Astrocyte (in vitro differentiated cells and primary cell): ENCODE measurements around the gene FLT1. TPM values are rescaled to one million over a fixed set of nuclear protein-coding genes. Genes with fewer than 3 reads are reported as not detected.

Source experiments
- DNase-seq: peaks from one replicate; pipeline ENCODE4 v3.0.0-alpha.2; 2010; ENCODE audit warnings: low read depth
- FAIRE-seq: peaks from 2 replicates; lab custom pipeline; 2011; peaks lifted over from hg19 to GRCh38; lab: Jason Lieb, UNC
- H2AFZ ChIP-seq: 2 replicates; pipeline ENCODE4 v1.6.0; 2012; ENCODE audit warnings: low read depth, low read length, inconsistent platforms
- H3K27ac ChIP-seq: 2 replicates; pipeline ENCODE4 v1.5.1; 2011; ENCODE audit warnings: low read depth, low read length, inconsistent platforms
- H3K27me3 ChIP-seq: 2 replicates; pipeline ENCODE4 v1.6.0; 2011; ENCODE audit warnings: low read length, inconsistent platforms; ENCODE audit not compliant: insufficient read depth
- H3K36me3 ChIP-seq: 2 replicates; pipeline ENCODE4 v1.5.1; 2011; ENCODE audit warnings: low read length, inconsistent platforms; ENCODE audit not compliant: insufficient read depth
- H3K4me1 ChIP-seq: 2 replicates; pipeline ENCODE4 v1.5.1; 2011; ENCODE audit warnings: low read length, inconsistent platforms; ENCODE audit not compliant: insufficient read depth
- H3K4me2 ChIP-seq: 2 replicates; pipeline ENCODE4 v1.6.0; 2012; ENCODE audit warnings: low read length, inconsistent platforms
- H3K4me3 ChIP-seq: 2 replicates; pipeline ENCODE4 v1.5.1; 2011; ENCODE audit warnings: low read depth, mild to moderate bottlenecking, low read length, inconsistent platforms; ENCODE audit not compliant: insufficient read depth
- H3K79me2 ChIP-seq: 2 replicates; pipeline ENCODE4 v1.6.0; 2012; ENCODE audit warnings: mild to moderate bottlenecking, low read length, inconsistent platforms; ENCODE audit not compliant: insufficient read depth
- H3K9ac ChIP-seq: 2 replicates; pipeline ENCODE4 v1.6.0; 2012; ENCODE audit warnings: mild to moderate bottlenecking, low read length, inconsistent platforms
- H3K9me3 ChIP-seq: 2 replicates; pipeline ENCODE4 v1.5.1; 2012; ENCODE audit warnings: low read depth, mild to moderate bottlenecking, low read length, inconsistent platforms; ENCODE audit not compliant: insufficient read depth
- H4K20me1 ChIP-seq: 2 replicates; pipeline ENCODE4 v1.6.0; 2012; ENCODE audit warnings: low read length, inconsistent platforms; ENCODE audit not compliant: insufficient read depth
- H3K27ac Mint-ChIP-seq: one replicate; pipeline ENCODE4 v1.8.0; 2021; ENCODE audit warnings: mild to moderate bottlenecking, mixed read lengths; ENCODE audit not compliant: unreplicated experiment
- H3K27me3 Mint-ChIP-seq: one replicate; pipeline ENCODE4 v1.8.0; 2021; ENCODE audit warnings: low read depth, mixed read lengths; ENCODE audit not compliant: unreplicated experiment
- H3K36me3 Mint-ChIP-seq: one replicate; pipeline ENCODE4 v1.8.0; 2021; ENCODE audit warnings: low read depth, mixed read lengths; ENCODE audit not compliant: unreplicated experiment
- H3K4me1 Mint-ChIP-seq: one replicate; pipeline ENCODE4 v1.8.0; 2021; ENCODE audit warnings: low read depth, mixed read lengths; ENCODE audit not compliant: unreplicated experiment
- H3K4me3 Mint-ChIP-seq: one replicate; pipeline ENCODE4 v1.8.0; 2021; ENCODE audit warnings: mild to moderate bottlenecking, moderate library complexity, mixed read lengths; ENCODE audit not compliant: unreplicated experiment
- H3K9me3 Mint-ChIP-seq: one replicate; pipeline ENCODE4 v1.8.0; 2021; ENCODE audit warnings: mild to moderate bottlenecking, mixed read lengths; ENCODE audit not compliant: unreplicated experiment
- CTCF ChIP-seq: IDR thresholded peaks from 2 replicates; pipeline ENCODE4 v1.5.1; 2011; ENCODE audit warnings: low read depth, mild to moderate bottlenecking, inconsistent platforms, low read length, moderate library complexity; ENCODE audit not compliant: insufficient read depth
- EZH2 ChIP-seq: IDR thresholded peaks from 2 replicates; pipeline ENCODE4 v1.6.1; 2012; ENCODE audit warnings: mild to moderate bottlenecking, low read length, inconsistent platforms; ENCODE audit not compliant: insufficient read depth
- total RNA-seq: library from RNA; stranded (reverse); gene quantifications from 2 replicates; pipeline ENCODE4 v1.2.1, GENCODE V29; 2021

The FLT1 gene
- total RNA-seq, 1 donor from 2014 or later: 7.3 TPM

GRCh38 chr13:28447989-28448388, 46.9 kb downstream of the FLT1 start:
- Histone ChIP-seq H3K9me3 (no peaks in the 10 kb centered on the region), H3K27me3 (no peaks in the 10 kb centered on the region), H3K79me2 (no peaks in the 10 kb centered on the region), H3K4me3 (no peak overlapping the region), H3K9ac (no peak overlapping the region), H3K36me3 (no peaks in the 10 kb centered on the region), H4K20me1 (no peaks in the 10 kb centered on the region), H2AFZ (no peak overlapping the region), H3K4me2 (no peak overlapping the region), H3K27ac (no peak overlapping the region), H3K4me1 (no peaks in the 10 kb centered on the region)
- no peak overlapping the region for H3K27ac Mint-ChIP-seq
- H3K36me3 Mint-ChIP-seq: no peaks in the 10 kb centered on the region
- peaks cover 2% of the 10 kb centered on the region for H3K4me1 Mint-ChIP-seq
- TF ChIP-seq EZH2 (no peak), CTCF (no peak)
- FAIRE-seq (no peak), DNase-seq (no peak)
- no peaks in the 10 kb centered on the region for H3K9me3 Mint-ChIP-seq
- no peaks in the 10 kb centered on the region for H3K27me3 Mint-ChIP-seq
- H3K4me3 Mint-ChIP-seq: no peak overlapping the region

- no peaks in the 10 kb centered on the region for H3K36me3 ChIP-seq
- no peak overlapping the region for H3K27ac ChIP-seq
- no peaks in the 10 kb centered on the region for H3K9me3 Mint-ChIP-seq
- H3K4me3 Mint-ChIP-seq: no peak overlapping the region
- no peaks in the 10 kb centered on the region for H3K4me1 ChIP-seq
- no peak for TF ChIP-seq CTCF
- no peak for TF ChIP-seq EZH2
- H3K36me3 Mint-ChIP-seq: no peaks in the 10 kb centered on the region
- DNase-seq: no peak
- no peaks in the 10 kb centered on the region for H4K20me1 ChIP-seq
- no peak overlapping the region for H2AFZ ChIP-seq
- H3K4me3 ChIP-seq: no peak overlapping the region
- no peaks in the 10 kb centered on the region for H3K27me3 ChIP-seq
- no peak overlapping the region for H3K9ac ChIP-seq
- no peak for FAIRE-seq
- no peaks in the 10 kb centered on the region for H3K27me3 Mint-ChIP-seq
- H3K9me3 ChIP-seq: no peaks in the 10 kb centered on the region
- no peak overlapping the region for H3K4me2 ChIP-seq
- peaks cover 2% of the 10 kb centered on the region for H3K4me1 Mint-ChIP-seq
- no peak overlapping the region for H3K27ac Mint-ChIP-seq
- no peaks in the 10 kb centered on the region for H3K79me2 ChIP-seq
Measured at GRCh38 chr13:28447206-28447605, 47.7 kb downstream of the FLT1 start.

GRCh38 chr13:28442839-28443238, 52.1 kb downstream of the FLT1 start:
- Mint-ChIP-seq H3K4me1 (peaks cover 8% of the 10 kb centered on the region), H3K27me3 (peaks cover 7% of the 10 kb centered on the region), H3K4me3 (no peak overlapping the region), H3K9me3 (no peaks in the 10 kb centered on the region), H3K27ac (no peak overlapping the region), H3K36me3 (peaks cover 6% of the 10 kb centered on the region)
- no peaks in the 10 kb centered on the region for H3K4me1 ChIP-seq
- H3K4me3 ChIP-seq: no peak overlapping the region
- no peaks in the 10 kb centered on the region for H3K36me3 ChIP-seq
- no peaks in the 10 kb centered on the region for H3K79me2 ChIP-seq
- H4K20me1 ChIP-seq: no peaks in the 10 kb centered on the region
- no peak for TF ChIP-seq CTCF
- no peak for TF ChIP-seq EZH2
- no peak overlapping the region for H2AFZ ChIP-seq
- DNase-seq (no peak), FAIRE-seq (no peak)
- H3K9me3 ChIP-seq: no peaks in the 10 kb centered on the region
- H3K9ac ChIP-seq: no peak overlapping the region
- no peak overlapping the region for H3K4me2 ChIP-seq
- peaks cover 2% of the 10 kb centered on the region for H3K27me3 ChIP-seq
- H3K27ac ChIP-seq: no peak overlapping the region
